Left renal cortex interstitium (tissue), 4 donors: Measurements from ENCODE around the gene GFPT2. TPM values are rescaled to one million over a fixed set of nuclear protein-coding genes. Genes with fewer than 3 reads are reported as not detected.

ENCODE experiments used
- DNase-seq, 4 donors: peaks; one replicate each; pipeline ENCODE4 v3.0.0-alpha.2; 2013; ENCODE audit warnings: low read depth in 4 of 4, low spot score in 2 of 4, missing footprints in 1 of 4
- polyA plus RNA-seq, 4 donors: library from polyadenylated mRNA; unstranded; fragments of 120-200 nt; gene quantifications; one replicate each; pipeline ENCODE4 v1.2.1, GENCODE V29; 2013; ENCODE audit not compliant: insufficient read length in 4 of 4

GFPT2 gene
- polyA plus RNA-seq, 4 donors, result 5.0 to 5.8 (median 5.4) TPM

- DNase-seq, result no peak
Measured at GRCh38 chr5:180353980-180354452, 880 bp upstream of the GFPT2 start.

DNA sequence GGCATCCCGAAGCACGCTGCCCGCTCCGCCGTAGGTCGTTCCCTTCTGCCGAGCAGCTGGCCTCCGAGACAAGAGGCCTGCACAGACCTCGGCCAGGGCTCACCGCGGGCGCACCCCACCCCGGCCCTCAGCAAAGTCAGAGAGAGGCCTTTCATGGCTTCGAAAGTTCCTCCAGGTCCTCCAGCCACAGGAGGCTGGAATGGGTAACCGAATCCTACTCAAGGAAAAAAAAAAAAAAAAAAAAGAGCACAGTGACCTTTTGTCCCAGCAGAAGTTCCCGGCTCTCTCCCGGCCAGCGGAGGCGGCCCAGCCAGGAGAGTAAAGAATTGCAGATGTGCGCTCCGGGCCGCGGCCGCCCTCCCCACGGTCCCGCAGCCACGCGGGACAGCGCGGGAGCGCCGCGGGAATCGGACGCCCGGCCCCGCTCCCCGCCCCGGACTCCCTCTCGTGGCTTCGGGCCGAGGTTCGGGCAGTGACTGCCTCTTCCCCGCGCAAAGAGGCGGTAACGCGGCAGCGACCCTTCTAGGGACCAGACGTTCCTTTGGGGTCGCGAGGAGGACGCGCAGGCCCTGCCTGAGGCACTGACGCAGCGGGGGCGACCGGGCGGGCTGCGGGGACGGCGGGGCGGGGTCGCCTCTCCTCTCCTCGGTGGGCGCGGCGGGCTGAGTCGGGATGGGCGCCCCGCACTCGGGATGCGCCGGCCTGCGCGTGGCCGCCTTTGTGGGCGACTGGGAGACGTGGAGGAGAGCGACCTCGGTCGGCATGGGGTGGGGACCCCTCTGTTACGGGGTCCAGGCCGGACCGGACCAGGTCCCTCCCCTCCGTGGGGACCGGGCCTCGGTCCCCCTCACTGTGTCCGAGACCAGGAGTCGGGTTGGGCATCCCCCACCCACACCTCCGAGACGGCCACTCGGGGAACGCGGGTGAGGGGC lies 754 bp downstream of the GFPT2 start:
- no peak for DNase-seq

DNA sequence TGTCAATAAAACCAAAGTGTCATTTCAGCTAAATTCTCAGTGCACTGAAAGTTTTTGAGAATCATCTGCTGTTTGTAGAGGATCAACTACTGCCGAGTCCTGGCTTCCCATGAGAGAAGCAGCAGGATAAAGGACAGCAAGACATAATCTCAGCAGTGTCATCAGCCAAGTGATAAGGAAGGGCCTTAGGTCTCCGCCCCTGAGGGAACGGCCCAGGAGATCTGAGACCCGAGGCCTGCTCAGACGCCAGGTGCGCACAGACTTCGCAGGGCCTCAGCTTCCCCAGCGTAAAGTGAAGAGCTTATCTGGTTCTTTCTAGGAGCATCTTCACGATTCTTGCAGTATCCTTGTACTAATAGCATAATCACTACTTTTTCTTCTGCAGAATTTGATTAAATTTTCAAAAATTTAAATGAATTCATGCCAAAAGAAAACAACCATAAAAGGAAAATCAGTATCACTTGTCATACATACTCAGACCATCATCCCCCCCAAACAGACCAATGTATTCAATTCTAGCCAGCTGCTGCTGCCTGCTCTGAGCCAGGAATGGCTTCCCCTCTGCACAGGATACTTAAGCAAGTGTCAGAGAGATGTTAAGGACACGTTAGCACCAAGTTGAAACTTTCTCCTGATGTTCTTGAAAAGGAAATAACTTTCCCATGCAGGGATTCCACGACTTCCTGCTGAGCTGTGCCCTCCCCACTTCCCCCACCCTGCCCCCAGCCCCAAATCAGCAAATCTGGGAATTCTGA lies 2.2 kb downstream of the GFPT2 start:
- DNase-seq, result no peak

DNA sequence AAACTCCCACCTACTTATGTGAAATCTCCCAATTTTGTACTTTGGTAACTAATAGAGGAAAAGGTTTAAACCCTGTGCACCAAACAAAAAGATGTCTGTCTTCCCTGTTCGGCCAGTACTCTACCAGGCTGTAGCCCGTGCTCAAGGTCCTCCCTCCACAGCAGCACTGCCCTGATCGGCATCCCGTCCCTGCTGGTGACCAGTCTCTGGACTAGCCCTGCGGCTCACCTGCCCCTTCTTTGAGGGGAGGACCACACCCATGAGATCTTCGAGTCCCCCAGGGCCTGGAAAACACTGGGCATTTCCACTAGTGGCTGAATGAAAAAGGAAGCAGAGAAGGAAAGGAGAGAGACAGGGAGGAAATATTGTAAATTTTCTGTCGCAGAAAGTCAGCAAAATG lies 2.8 kb downstream of the GFPT2 start:
- DNase-seq, result no peak

- no peak for DNase-seq
Measured at GRCh38 chr5:180349391-180349790, 3.7 kb downstream of the GFPT2 start.

- DNase-seq, result no peak
Measured at GRCh38 chr5:180348336-180348735, 4.8 kb downstream of the GFPT2 start.

DNA sequence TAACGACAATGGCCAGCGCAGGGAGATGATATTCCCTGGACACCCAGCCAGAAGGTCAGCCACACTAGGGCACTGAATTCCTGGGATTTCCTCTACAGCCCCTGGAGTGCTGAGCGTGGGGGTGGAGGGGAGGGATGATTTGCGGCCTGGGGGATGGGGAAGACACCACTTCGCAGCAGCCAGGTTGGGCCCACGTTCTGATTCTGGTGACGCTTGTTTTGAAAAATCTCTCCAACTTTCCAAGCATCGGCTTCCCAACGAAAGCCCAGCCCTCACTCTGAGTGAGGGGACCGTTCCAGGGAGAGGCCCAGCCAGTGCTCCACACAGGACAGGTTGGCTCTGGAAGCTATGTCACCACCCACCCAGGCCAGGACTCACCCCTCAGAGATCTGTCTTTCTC lies 5.4 kb downstream of the GFPT2 start:
- no peak for DNase-seq

DNA sequence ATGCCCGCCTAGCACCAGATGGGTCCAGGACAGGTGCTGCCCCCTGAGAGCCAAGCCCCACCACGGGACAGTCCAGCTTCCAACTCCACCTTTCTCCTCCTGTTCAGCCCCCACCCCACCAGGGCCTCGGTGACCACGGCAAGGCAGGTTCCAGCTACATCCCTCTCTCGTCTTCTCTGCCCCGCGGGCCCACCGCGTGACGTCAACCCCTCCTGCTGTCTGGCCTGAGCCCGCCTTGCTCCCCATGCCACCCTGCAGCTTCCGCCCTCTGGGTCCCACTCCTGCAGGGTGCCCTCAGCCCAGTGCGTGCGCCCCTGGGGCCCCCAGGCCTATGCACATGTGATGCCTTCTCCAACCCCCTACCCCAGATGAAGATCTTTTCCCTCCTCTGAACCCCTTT lies 6.8 kb downstream of the GFPT2 start:
- no peak for DNase-seq

DNA sequence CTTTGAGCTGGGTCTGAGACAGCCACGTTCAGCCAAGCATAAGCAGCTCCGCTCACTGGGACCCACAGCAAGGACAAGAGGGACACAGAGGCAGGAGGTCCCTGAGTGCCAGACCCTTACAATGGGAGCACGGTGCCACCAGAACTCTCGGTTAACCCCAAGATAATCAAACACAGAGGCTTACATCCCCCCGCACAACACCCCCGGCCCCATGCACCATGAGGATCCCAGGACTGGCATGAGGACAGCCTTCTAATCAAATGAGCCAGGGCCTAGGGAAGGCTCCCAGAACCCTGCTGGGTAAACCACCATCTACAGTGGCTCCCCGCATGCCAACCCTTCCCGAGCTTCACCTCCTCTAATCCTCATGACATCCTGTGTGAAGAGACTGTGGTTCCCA lies 7.4 kb downstream of the GFPT2 start:
- no peak for DNase-seq

DNA sequence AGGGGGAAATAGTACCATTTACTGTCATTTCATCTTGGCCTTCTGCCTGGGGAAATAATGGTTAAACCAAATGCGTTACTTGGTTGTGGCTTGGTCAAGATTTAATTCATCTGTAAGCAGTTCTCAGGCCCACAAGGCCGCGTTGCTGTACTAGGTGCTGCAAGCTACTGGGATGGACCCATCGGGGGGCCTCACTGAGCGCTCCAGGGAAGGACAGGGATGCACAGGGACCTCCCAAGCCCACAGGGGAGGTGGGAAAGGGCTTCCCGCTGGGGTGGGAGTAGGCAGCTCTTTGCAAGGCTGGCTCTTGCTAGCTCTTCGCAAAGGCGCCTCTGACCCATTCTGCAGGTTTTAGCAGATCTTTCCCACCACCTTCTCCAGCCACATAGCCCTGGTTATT lies 8.0 kb downstream of the GFPT2 start:
- no peak for DNase-seq

GRCh38 chr5:180344696-180344999 lies 8.5 kb downstream of the GFPT2 start:
- DNase-seq, result no peak

DNA sequence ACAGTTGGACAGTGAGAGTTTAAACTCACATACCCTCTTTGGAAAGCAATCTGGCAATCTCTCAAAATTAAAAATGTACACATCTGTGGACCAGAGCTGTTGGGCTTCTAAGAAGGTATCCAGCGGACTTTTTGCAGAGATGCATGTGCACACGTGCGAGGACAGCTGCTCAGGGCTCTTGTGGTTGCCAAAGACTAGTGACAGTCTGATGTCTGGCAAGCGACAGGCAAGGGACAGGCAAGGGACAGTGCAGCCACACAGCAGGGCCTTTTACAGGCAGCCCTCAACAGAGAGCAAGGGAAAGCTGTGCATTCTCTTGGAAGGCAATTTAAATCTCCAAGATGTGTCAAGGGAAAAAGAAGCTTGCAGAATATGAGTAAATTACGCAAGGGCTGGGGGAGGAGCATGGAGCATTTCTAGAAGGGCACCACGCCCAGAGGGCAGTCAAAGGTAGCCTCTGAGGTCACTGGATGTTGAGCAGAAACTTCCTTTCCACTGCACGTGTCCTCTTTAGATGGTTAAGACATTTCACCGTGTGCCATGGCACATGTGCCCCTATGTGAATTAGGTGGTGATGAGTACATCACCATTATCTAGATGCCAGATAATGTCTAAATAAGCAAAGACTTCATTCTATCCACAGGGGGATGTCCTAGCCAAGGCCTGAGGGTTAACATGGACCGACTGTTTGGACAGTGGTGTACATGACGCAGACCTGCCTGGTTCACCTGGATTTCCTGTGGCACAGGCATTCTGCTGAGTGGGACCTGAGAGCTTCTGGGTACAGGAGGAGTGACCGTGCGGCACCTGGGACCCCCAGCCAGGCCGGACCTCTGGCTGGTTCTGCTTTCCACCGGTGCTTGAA lies 9.1 kb downstream of the GFPT2 start:
- no peak for DNase-seq

GRCh38 chr5:180343110-180343830 lies 9.9 kb downstream of the GFPT2 start:
- no peak for DNase-seq

DNA sequence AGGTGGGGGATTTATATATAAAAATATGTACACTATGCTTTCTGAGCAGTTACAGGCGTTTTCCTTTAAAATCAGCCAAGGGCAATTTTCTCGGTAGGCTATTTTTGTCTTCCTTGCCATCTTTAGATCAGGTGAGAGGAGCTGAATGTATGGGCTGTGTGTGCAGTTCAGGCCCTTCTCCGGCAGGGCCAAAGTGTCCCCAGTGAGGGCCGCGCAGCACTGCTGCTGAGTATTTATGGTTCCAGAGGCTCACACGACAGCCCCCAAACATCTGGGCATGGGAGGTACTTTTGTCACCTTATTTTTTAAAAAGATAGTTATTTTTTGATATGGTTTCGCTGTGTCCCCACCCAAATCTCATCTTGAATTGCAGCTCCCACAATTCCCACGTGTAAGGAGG lies 11.5 kb downstream of the GFPT2 start:
- DNase-seq, result no peak

- DNase-seq, result no peak
Measured at GRCh38 chr5:180340856-180341255, 12.3 kb downstream of the GFPT2 start.

- DNase-seq, result no peak
Measured at GRCh38 chr5:180339583-180340183, 13.5 kb downstream of the GFPT2 start.

DNA sequence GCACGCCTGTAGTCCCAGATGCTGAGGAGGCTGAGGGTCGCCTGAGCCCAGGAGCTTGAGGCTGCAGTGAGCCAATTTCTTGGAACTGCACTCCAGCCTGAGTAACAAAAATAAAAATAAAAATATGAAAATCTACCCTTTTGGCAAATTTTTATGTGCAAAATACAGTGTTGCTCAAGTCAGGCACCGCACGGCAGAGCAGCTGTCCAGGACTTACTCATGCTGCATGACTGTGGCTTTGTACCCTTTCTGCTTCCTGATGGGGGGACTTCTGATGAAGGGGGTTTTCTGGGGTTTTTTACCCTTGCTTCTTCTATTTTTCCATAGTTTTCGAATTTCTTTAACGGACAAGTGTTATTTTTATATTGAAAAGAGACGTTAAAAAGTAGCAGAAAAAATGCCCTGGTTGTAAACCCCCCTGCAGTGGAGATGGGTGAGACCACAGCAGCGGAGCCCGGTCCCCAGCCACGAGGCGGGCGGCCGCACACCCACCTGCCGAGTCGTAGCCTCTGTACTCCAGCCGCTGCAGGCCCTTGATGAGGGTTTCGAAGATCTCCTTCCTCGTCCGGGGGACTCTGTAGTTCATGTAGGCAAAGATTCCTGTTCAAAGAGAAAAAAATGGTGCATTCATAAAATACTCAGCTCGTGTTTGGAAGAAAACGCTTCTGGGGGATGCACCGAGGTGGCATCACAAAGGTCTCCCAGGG lies 15.0 kb downstream of the GFPT2 start:
- DNase-seq, result no peak

GRCh38 chr5:180336234-180337020 lies 16.7 kb downstream of the GFPT2 start:
- DNase-seq, result no peak
